Spleen (tissue), 11 donors: ENCODE data around the gene RAD51B. TPM values are rescaled to one million over a fixed set of nuclear protein-coding genes. Genes with fewer than 3 reads are reported as not detected.

Source experiments
- DNase-seq: peaks from one replicate; pipeline ENCODE4 v3.0.0-alpha.2; 2020
- H3K27ac ChIP-seq, 8 donors: fragments of 200-600 bp; sonication (generic) in 7 of 8; 1 replicate in 4 of 8; 2 replicates in 4 of 8; pipeline versions ENCODE4 v1.5.0 to v1.8.0; 2016 to 2021; ENCODE audit warnings: inconsistent platforms in 4 of 8, mild to moderate bottlenecking in 4 of 8, moderate library complexity in 1 of 8
- H3K27me3 ChIP-seq, 7 donors: fragments of 200-600 bp; sonication (generic) in 6 of 7; replicated peaks in 1 of 7; 1 replicate in 4 of 7; 2 replicates in 3 of 7; pipeline versions ENCODE4 v1.5.0 to v1.8.0; 2016 to 2021; ENCODE audit warnings: inconsistent platforms in 3 of 7, mild to moderate bottlenecking in 1 of 7
- H3K36me3 ChIP-seq, 6 donors: fragments of 200-600 bp; sonication (generic) in 5 of 6; 1 replicate in 4 of 6; 2 replicates in 2 of 6; pipeline versions ENCODE4 v1.5.0 to v1.8.0; 2016 to 2021; ENCODE audit warnings: inconsistent platforms in 2 of 6
- H3K4me1 ChIP-seq, 6 donors: fragments of 200-600 bp; sonication (generic) in 5 of 6; 1 replicate in 3 of 6; 2 replicates in 3 of 6; pipeline versions ENCODE4 v1.5.0 to v1.8.0; 2016 to 2021; ENCODE audit warnings: inconsistent platforms in 3 of 6
- H3K4me3 ChIP-seq, 8 donors: fragments of 200-600 bp; sonication (generic) in 7 of 8; 1 replicate in 4 of 8; 2 replicates in 4 of 8; pipeline versions ENCODE4 v1.5.0 to v1.8.0; 2016 to 2021; ENCODE audit warnings: inconsistent platforms in 4 of 8, mild to moderate bottlenecking in 4 of 8, moderate library complexity in 2 of 8
- H3K9me3 ChIP-seq, 8 donors: fragments of 200-600 bp; sonication (generic) in 7 of 8; 1 replicate in 4 of 8; 2 replicates in 4 of 8; pipeline versions ENCODE4 v1.5.0 to v1.8.0; 2016 to 2021; ENCODE audit warnings: inconsistent platforms in 4 of 8
- CTCF ChIP-seq, 11 experiments: fragments of 200-600 bp in 7 of 11; fragments of 450-650 bp in 4 of 11; sonication (generic) in 4 of 11; IDR thresholded peaks in 8 of 11; conservative IDR thresholded peaks in 3 of 11; 1 replicate in 7 of 11; 2 replicates in 4 of 11; pipeline versions ENCODE4 v1.4.0 to v1.8.0; 2016 to 2021; ENCODE audit warnings: antibody characterized with exemption in 11 of 11, inconsistent platforms in 4 of 11, mild to moderate bottlenecking in 1 of 11
- POLR2A ChIP-seq, 3 donors: fragments of 450-650 bp; IDR thresholded peaks; one replicate each; pipeline ENCODE4 v1.5.1; 2017; ENCODE audit warnings: antibody characterized with exemption in 3 of 3, mild to moderate bottlenecking in 1 of 3
- POLR2AphosphoS5 ChIP-seq, 3 donors: sonication (generic); formaldehyde crosslinking; IDR thresholded peaks; one replicate each; pipeline ENCODE4 v1.5.1; 2017; ENCODE audit warnings: antibody characterized with exemption in 3 of 3
- WGBS, 5 donors: extraction: QIAGEN DNeasy Blood & Tissue Kit in 3 of 5; methylation state at CpG; one replicate each; pipeline versions ENCODE4 v1.1.5 to v1.1.7; 2013 to 2018; 5-methylcytosine and 5-hydroxymethylcytosine counted together
- intact Hi-C: fragments of 100-400 bp; cut with DNase I; formaldehyde crosslinking; loops from one replicate; pipeline ENCODE4 v1.15.0; 2023; ENCODE audit warnings: low total_unique reads
- polyA plus RNA-seq, 3 donors: library from polyadenylated mRNA; stranded (reverse); fragments of 200-250 nt; gene quantifications; one replicate each; pipeline ENCODE4 v1.2.1, GENCODE V29; 2013
- total RNA-seq, 7 donors: library from RNA; depleted of rRNA in 3 of 7; stranded (reverse); fragments of >200 nt in 3 of 7; fragmentation: NEBNext Ultra II Directional in 4 of 7; extraction: Animal tissue kit (Norgen Biotek cat#: 25700) in 4 of 7; gene quantifications; one replicate each; pipeline versions ENCODE4 v1.1.0 to v1.2.1, GENCODE V29; 2016 to 2021
- donor health status: healthy with polysubstance abuse.
- donor health status: DM: no; HTN: no; CAD: no; lungs with moderate emphysema.
- donor health status: DM: no; HTN: no; CAD: no.
- donor health status: Bipolar disorder and iron deficiency.
- donor health status: healthy.
- donor health status: DM: no; HTN: no; CAD: no.
- donor health status: DM: yes; HTN: yes; CAD: no.

RAD51B gene
- total and polyA plus RNA-seq, 10 donors: 4.2 to 43.7 (median 29.8) TPM

GRCh38 chr14:67999705-68000384, 180.3 kb downstream of the RAD51B start:
- intact Hi-C loops: no loop called here
- Histone ChIP-seq H3K4me1 (no peaks in the 10 kb centered on the region), H3K4me3 (no peak overlapping the region), H3K27me3 (no peaks in the 10 kb centered on the region), H3K9me3 (peaks cover 0 to 8% (median 7%) of the 10 kb centered on the region in 8 donors), H3K27ac (peak overlapping the region in 1 of 8 donors; percentile 26), H3K36me3 (no peaks in the 10 kb centered on the region)
- no peak for DNase-seq
- 76 to 88% (median 80%) methylated on average over 5 of the region's 5 CpGs for WGBS, 5 donors
- TF ChIP-seq POLR2AphosphoS5 (IDR thresholded peaks at IDR 0.05) (no peak), CTCF (IDR thresholded peaks at IDR 0.05 in 8 of 11, conservative IDR thresholded peaks at IDR 0.05 in 3 of 11) (no peak), POLR2A (IDR thresholded peaks at IDR 0.05) (no peak)

GRCh38 chr14:68000511-68000910, 180.9 kb downstream of the RAD51B start:
- TF ChIP-seq POLR2A (IDR thresholded peaks at IDR 0.05): no peak
- no peak for TF ChIP-seq CTCF (IDR thresholded peaks at IDR 0.05 in 8 of 11, conservative IDR thresholded peaks at IDR 0.05 in 3 of 11)
- no peak for TF ChIP-seq POLR2AphosphoS5 (IDR thresholded peaks at IDR 0.05)
- H3K4me3 ChIP-seq: no peak overlapping the region
- no peaks in the 10 kb centered on the region for H3K36me3 ChIP-seq
- H3K9me3 ChIP-seq: peaks cover 0 to 8% (median 7%) of the 10 kb centered on the region in 8 donors
- H3K4me1 ChIP-seq: no peaks in the 10 kb centered on the region
- WGBS, 5 donors: 66 to 88% (median 74%) methylated on average over 1 of the region's 1 CpG
- intact Hi-C loops: no loop called here
- DNase-seq: no peak
- H3K27ac ChIP-seq: peak overlapping the region in 1 of 8 donors; percentile 26
- H3K27me3 ChIP-seq: no peaks in the 10 kb centered on the region

- Histone ChIP-seq H3K4me3 (no peak overlapping the region), H3K4me1 (no peaks in the 10 kb centered on the region), H3K27me3 (no peaks in the 10 kb centered on the region), H3K36me3 (no peaks in the 10 kb centered on the region), H3K27ac (no peak overlapping the region), H3K9me3 (no peaks in the 10 kb centered on the region)
- TF ChIP-seq POLR2AphosphoS5 (IDR thresholded peaks at IDR 0.05) (no peak), CTCF (IDR thresholded peaks at IDR 0.05 in 8 of 11, conservative IDR thresholded peaks at IDR 0.05 in 3 of 11) (no peak), POLR2A (IDR thresholded peaks at IDR 0.05) (no peak)
- DNase-seq: no peak
- 69 to 96% (median 88%) methylated on average over 1 of the region's 1 CpG for WGBS, 5 donors
- intact Hi-C loops: no loop called here
Observed at GRCh38 chr14:68008491-68008890, 188.9 kb downstream of the RAD51B start.

GRCh38 chr14:68011406-68012028, 191.9 kb downstream of the RAD51B start:
- intact Hi-C loops: no loop called here

More at GRCh38 chr14:68011406-68012028, 191.9 kb downstream of the RAD51B start:
- H3K27ac ChIP-seq: no peak overlapping the region
- no peaks in the 10 kb centered on the region for H3K27me3 ChIP-seq
- H3K4me3 ChIP-seq: no peak overlapping the region
- no peak for DNase-seq
- TF ChIP-seq POLR2A (IDR thresholded peaks at IDR 0.05): no peak
- no peak for TF ChIP-seq CTCF (IDR thresholded peaks at IDR 0.05 in 8 of 11, conservative IDR thresholded peaks at IDR 0.05 in 3 of 11)
- TF ChIP-seq POLR2AphosphoS5 (IDR thresholded peaks at IDR 0.05): no peak
- H3K4me1 ChIP-seq: no peaks in the 10 kb centered on the region
- peaks cover 0 to 3% (median 0%) of the 10 kb centered on the region in 8 donors for H3K9me3 ChIP-seq
- WGBS, 5 donors: 69 to 90% (median 80%) methylated on average over 4 of the region's 4 CpGs
- no peaks in the 10 kb centered on the region for H3K36me3 ChIP-seq
